PC-9 (cell line): Measurements from ENCODE around the gene C2orf49.

Source experiments
- EZH2 ChIP-seq: fragments of 200-600 bp; sonication (generic); IDR thresholded peaks from 2 replicates; pipeline ENCODE4 v1.8.0; 2017; ENCODE audit warnings: antibody characterized with exemption, low read depth
- TF ChIP-seq, protein P1 (sequence below): fragments of 200-600 bp; sonication (generic); conservative IDR thresholded peaks from 2 replicates; pipeline ENCODE4 v1.6.1; 2017; ENCODE audit warnings: mixed run types, antibody characterized with exemption, mild to moderate bottlenecking, moderate library complexity

DNA sequence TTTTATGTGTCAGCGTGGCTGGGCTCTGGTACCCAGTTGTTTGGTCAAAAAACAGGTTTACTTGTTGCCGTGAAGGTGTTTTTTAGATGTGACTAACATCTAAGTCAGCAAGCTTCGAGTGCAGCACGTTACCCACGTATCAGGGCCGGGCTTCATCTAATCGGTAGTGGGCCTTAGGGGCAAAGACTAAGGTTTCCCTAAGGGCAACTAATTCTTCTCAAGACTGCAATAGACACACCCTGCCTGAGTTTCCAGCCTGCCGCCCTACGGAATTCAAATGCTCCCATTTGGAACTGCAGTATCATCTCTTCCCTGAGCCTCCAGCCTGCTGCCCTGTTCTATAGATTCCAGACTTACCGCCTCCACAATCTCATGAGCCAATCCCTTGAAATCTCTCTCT, 33.8 kb downstream of the C2orf49 start:
- TF ChIP-seq, protein P1, sequence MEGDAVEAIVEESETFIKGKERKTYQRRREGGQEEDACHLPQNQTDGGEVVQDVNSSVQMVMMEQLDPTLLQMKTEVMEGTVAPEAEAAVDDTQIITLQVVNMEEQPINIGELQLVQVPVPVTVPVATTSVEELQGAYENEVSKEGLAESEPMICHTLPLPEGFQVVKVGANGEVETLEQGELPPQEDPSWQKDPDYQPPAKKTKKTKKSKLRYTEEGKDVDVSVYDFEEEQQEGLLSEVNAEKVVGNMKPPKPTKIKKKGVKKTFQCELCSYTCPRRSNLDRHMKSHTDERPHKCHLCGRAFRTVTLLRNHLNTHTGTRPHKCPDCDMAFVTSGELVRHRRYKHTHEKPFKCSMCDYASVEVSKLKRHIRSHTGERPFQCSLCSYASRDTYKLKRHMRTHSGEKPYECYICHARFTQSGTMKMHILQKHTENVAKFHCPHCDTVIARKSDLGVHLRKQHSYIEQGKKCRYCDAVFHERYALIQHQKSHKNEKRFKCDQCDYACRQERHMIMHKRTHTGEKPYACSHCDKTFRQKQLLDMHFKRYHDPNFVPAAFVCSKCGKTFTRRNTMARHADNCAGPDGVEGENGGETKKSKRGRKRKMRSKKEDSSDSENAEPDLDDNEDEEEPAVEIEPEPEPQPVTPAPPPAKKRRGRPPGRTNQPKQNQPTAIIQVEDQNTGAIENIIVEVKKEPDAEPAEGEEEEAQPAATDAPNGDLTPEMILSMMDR = no peak
- no peak for TF ChIP-seq EZH2
